SH-SY5Y (cell line): ENCODE results near the gene CPLX1.

Experiments used
- GATA2 ChIP-seq: IDR thresholded peaks from 2 replicates; pipeline ENCODE4 v1.6.1; 2011; ENCODE audit warnings: mild to moderate bottlenecking, low read depth, low read length
- GATA3 ChIP-seq: IDR thresholded peaks from 2 replicates; pipeline ENCODE4 v1.6.1; 2011; ENCODE audit warnings: low read depth, mild to moderate bottlenecking, low read length, moderate library complexity

DNA sequence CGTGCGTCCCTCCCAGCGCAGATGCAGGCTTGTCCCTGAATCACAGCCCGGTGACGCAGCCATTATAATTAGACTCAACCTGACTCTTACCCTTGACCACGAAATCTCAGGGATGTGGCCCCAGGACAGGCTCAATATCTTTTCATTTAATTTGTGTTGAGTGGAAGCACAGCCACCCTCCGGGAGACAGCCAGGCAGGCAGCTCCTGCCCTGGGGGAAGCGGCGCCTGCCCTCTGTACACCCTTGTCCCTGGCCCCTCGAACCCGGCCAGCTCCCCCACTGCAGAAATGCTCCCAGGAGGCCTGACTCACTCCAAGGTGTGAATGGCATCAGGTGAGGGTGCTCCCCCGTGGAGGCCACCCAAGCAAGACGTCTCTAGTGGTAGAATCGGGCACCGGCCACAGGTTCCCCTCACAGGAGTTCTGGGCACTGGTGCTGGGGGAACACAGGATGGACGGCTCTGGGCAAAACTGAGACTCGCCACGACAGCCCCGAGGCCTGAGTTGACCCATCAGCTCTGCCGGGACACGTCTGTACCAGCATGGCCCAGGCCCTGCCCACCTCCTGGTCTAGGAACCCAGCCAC, 2.7 kb downstream of the CPLX1 start:
- TF ChIP-seq GATA3 (no peak), GATA2 (no peak)
